Suprapubic skin (tissue), 4 donors: ENCODE measurements around the gene SEC61A1. TPM values are rescaled to one million over a fixed set of nuclear protein-coding genes. Genes with fewer than 3 reads are reported as not detected.

Experiments
- DNase-seq, 2 donors: peaks; one replicate each; pipeline ENCODE4 v3.0.0-alpha.2; 2019; ENCODE audit warnings: low spot score in 2 of 2
- H3K27ac ChIP-seq: fragments of 200-600 bp; sonication (generic); one replicate; pipeline ENCODE4 v1.5.1; 2019
- H3K27me3 ChIP-seq: fragments of 200-600 bp; sonication (generic); one replicate; pipeline ENCODE4 v1.5.1; 2019
- H3K36me3 ChIP-seq: fragments of 200-600 bp; sonication (generic); one replicate; pipeline ENCODE4 v1.5.1; 2019
- H3K4me1 ChIP-seq: fragments of 200-600 bp; sonication (generic); one replicate; pipeline ENCODE4 v1.5.1; 2019
- H3K4me3 ChIP-seq: fragments of 200-600 bp; sonication (generic); one replicate; pipeline ENCODE4 v1.5.1; 2019; ENCODE audit warnings: mild to moderate bottlenecking
- H3K9me3 ChIP-seq: fragments of 200-600 bp; sonication (generic); one replicate; pipeline ENCODE4 v1.5.1; 2019
- CTCF ChIP-seq, 2 donors: fragments of 200-600 bp in 1 of 2; fragments of 450-650 bp in 1 of 2; sonication (generic) in 1 of 2; IDR thresholded peaks; one replicate each; pipeline ENCODE4 v1.5.1; 2016 to 2019; ENCODE audit warnings: antibody characterized with exemption in 2 of 2, mild to moderate bottlenecking in 1 of 2, moderate library complexity in 1 of 2
- EP300 ChIP-seq: sonication (generic); formaldehyde crosslinking; IDR thresholded peaks from one replicate; pipeline ENCODE4 v1.6.1; 2017; ENCODE audit warnings: antibody characterized with exemption
- POLR2A ChIP-seq, 2 donors: fragments of 450-650 bp; IDR thresholded peaks; one replicate each; pipeline ENCODE4 v1.6.1; 2017; ENCODE audit warnings: antibody characterized with exemption in 2 of 2, mild to moderate bottlenecking in 2 of 2, moderate library complexity in 2 of 2
- POLR2AphosphoS5 ChIP-seq, 3 donors: sonication (generic); formaldehyde crosslinking; IDR thresholded peaks; one replicate each; pipeline ENCODE4 v1.6.1; 2017; ENCODE audit warnings: antibody characterized with exemption in 3 of 3
- WGBS: methylation state at CpG from one replicate; pipeline ENCODE4 v1.1.5; 2018; 5-methylcytosine and 5-hydroxymethylcytosine counted together
- total RNA-seq, 4 donors: library from RNA; depleted of rRNA; stranded (reverse); fragments of >200 nt; gene quantifications; one replicate each; pipeline ENCODE4 v1.1.0, GENCODE V29; 2016

SEC61A1 gene
- total RNA-seq, 4 donors from 2014 or later, result 83.5 to 132 (median 124) TPM

GRCh38 chr3:128066114-128066513 lies 13.9 kb downstream of the SEC61A1 start:
- H3K36me3 ChIP-seq, result peaks cover 99% of the 10 kb centered on the region

GRCh38 chr3:128066676-128067075 lies 14.4 kb downstream of the SEC61A1 start:
- WGBS, result 91% methylated on average over 9 of the region's 9 CpGs

More at GRCh38 chr3:128066114-128066513, 13.9 kb downstream of the SEC61A1 start:
- Histone ChIP-seq H3K9me3 (no peaks in the 10 kb centered on the region), H3K27ac (no peak overlapping the region), H3K27me3 (no peaks in the 10 kb centered on the region), H3K4me1 (no peaks in the 10 kb centered on the region), H3K4me3 (no peak overlapping the region)
- 87% methylated on average over 4 of the region's 4 CpGs for WGBS
- DNase-seq, result no peak
- TF ChIP-seq POLR2AphosphoS5 (IDR thresholded peaks at IDR 0.05), result no peak
- no peak for TF ChIP-seq EP300
- TF ChIP-seq CTCF (IDR thresholded peaks at IDR 0.05), result no peak
- TF ChIP-seq POLR2A (IDR thresholded peaks at IDR 0.05), result no peak

GRCh38 chr3:128067489-128067888 lies 15.3 kb downstream of the SEC61A1 start:
- no peak overlapping the region for H3K4me3 ChIP-seq
- 62% methylated on average over 7 of the region's 7 CpGs for WGBS
- H3K36me3 ChIP-seq, result peaks cover 100% of the 10 kb centered on the region
- H3K9me3 ChIP-seq, result no peaks in the 10 kb centered on the region
- no peaks in the 10 kb centered on the region for H3K4me1 ChIP-seq
- DNase-seq, result no peak
- H3K27ac ChIP-seq, result no peak overlapping the region
- no peak for TF ChIP-seq EP300
- TF ChIP-seq POLR2A (IDR thresholded peaks at IDR 0.05), result no peak
- TF ChIP-seq CTCF (IDR thresholded peaks at IDR 0.05), result no peak
- TF ChIP-seq POLR2AphosphoS5 (IDR thresholded peaks at IDR 0.05), result no peak
- no peaks in the 10 kb centered on the region for H3K27me3 ChIP-seq

More at GRCh38 chr3:128066676-128067075, 14.4 kb downstream of the SEC61A1 start:
- TF ChIP-seq CTCF (IDR thresholded peaks at IDR 0.05) (no peak), POLR2AphosphoS5 (IDR thresholded peaks at IDR 0.05) (no peak), POLR2A (IDR thresholded peaks at IDR 0.05) (no peak), EP300 (no peak)
- no peak overlapping the region for H3K27ac ChIP-seq
- no peak overlapping the region for H3K4me3 ChIP-seq
- H3K4me1 ChIP-seq, result no peaks in the 10 kb centered on the region
- H3K9me3 ChIP-seq, result no peaks in the 10 kb centered on the region
- DNase-seq, result no peak
- peaks cover 100% of the 10 kb centered on the region for H3K36me3 ChIP-seq
- H3K27me3 ChIP-seq, result no peaks in the 10 kb centered on the region

GRCh38 chr3:128068156-128068620 lies 16.0 kb downstream of the SEC61A1 start:
- no peak for DNase-seq
- no peak for TF ChIP-seq EP300
- no peak for TF ChIP-seq POLR2AphosphoS5 (IDR thresholded peaks at IDR 0.05)
- TF ChIP-seq POLR2A (IDR thresholded peaks at IDR 0.05), result no peak
- peak; percentile 12 to 50 for TF ChIP-seq CTCF (IDR thresholded peaks at IDR 0.05)
- Histone ChIP-seq H3K27ac (no peak overlapping the region), H3K27me3 (no peaks in the 10 kb centered on the region), H3K9me3 (no peaks in the 10 kb centered on the region), H3K4me1 (no peaks in the 10 kb centered on the region), H3K4me3 (no peak overlapping the region), H3K36me3 (peaks cover 98% of the 10 kb centered on the region)
- 80% methylated on average over 6 of the region's 8 CpGs for WGBS

- Histone ChIP-seq H3K27me3 (no peaks in the 10 kb centered on the region), H3K27ac (no peak overlapping the region), H3K36me3 (peaks cover 87% of the 10 kb centered on the region), H3K9me3 (no peaks in the 10 kb centered on the region), H3K4me3 (no peak overlapping the region), H3K4me1 (no peaks in the 10 kb centered on the region)
- DNase-seq, result no peak
- WGBS, result 94% methylated on average over 15 of the region's 15 CpGs
- TF ChIP-seq EP300 (no peak), CTCF (IDR thresholded peaks at IDR 0.05) (no peak), POLR2A (IDR thresholded peaks at IDR 0.05) (no peak), POLR2AphosphoS5 (IDR thresholded peaks at IDR 0.05) (no peak)
Observed at GRCh38 chr3:128069271-128069670, 17.0 kb downstream of the SEC61A1 start.
